MCF 10A (cell line): ENCODE data around the gene PRDM13. TPM values are rescaled to one million over a fixed set of nuclear protein-coding genes. Genes with fewer than 3 reads are reported as not detected.

ENCODE experiments used
- BruUV-seq: library from RNA; stranded (reverse); fragments of 400-500 nt; replicated peaks from 2 replicates; lab custom pipeline; 2021; lab: Mats Ljungman, UMichigan
- CTCF ChIA-PET: fragments of 300-600 bp; sonication (Branson Sonifier 250); formaldehyde crosslinking; extraction: SDS; loops from one replicate; lab custom pipeline; 2021; ENCODE audit warnings: antibody characterized with exemption, inconsistent platforms; lab: Yijun Ruan, JAX
- POLR2A ChIA-PET: fragments of 300-600, 350-650 bp; sonication (Branson Sonifier 250); formaldehyde crosslinking; extraction: SDS; loops from one replicate; lab custom pipeline; 2020; ENCODE audit warnings: antibody characterized with exemption, inconsistent platforms; lab: Yijun Ruan, JAX
- DNase-seq: peaks from one replicate; pipeline ENCODE4 v3.0.0-alpha.2; 2018; ENCODE audit not compliant: unreplicated experiment
- H3K27ac Mint-ChIP-seq: one replicate; pipeline ENCODE4 v1.8.0; 2022; ENCODE audit warnings: mild to moderate bottlenecking, low read depth, mixed read lengths; ENCODE audit not compliant: unreplicated experiment
- H3K27me3 Mint-ChIP-seq: one replicate; pipeline ENCODE4 v1.8.0; 2022; ENCODE audit warnings: mixed read lengths; ENCODE audit not compliant: insufficient read depth, unreplicated experiment
- H3K36me3 Mint-ChIP-seq: one replicate; pipeline ENCODE4 v1.8.0; 2022; ENCODE audit warnings: mild to moderate bottlenecking, moderate library complexity, mixed read lengths; ENCODE audit not compliant: insufficient read depth, unreplicated experiment
- H3K4me1 Mint-ChIP-seq: one replicate; pipeline ENCODE4 v1.8.0; 2022; ENCODE audit warnings: mixed read lengths; ENCODE audit not compliant: insufficient read depth, unreplicated experiment
- H3K4me3 Mint-ChIP-seq: one replicate; pipeline ENCODE4 v1.8.0; 2022; ENCODE audit warnings: mild to moderate bottlenecking, moderate library complexity, mixed read lengths; ENCODE audit not compliant: unreplicated experiment
- H3K9me3 Mint-ChIP-seq: one replicate; pipeline ENCODE4 v1.8.0; 2022; ENCODE audit warnings: mixed read lengths; ENCODE audit not compliant: unreplicated experiment
- CTCF ChIP-seq: fragments of 200-600 bp; IDR thresholded peaks from one replicate; pipeline ENCODE4 v1.8.0; 2022; ENCODE audit warnings: antibody characterized with exemption, mild to moderate bottlenecking; ENCODE audit not compliant: unreplicated experiment
- intact Hi-C: fragments of 100-400 bp; cut with micrococcal nuclease; formaldehyde crosslinking; loops from 2 replicates; pipeline ENCODE4 v1.14.1; 2022
- total RNA-seq: library from RNA; stranded (reverse); gene quantifications from 2 replicates; pipeline ENCODE4 v1.2.3, GENCODE V29; 2022

PRDM13 gene
- total RNA-seq, 1 experiment from 2014 or later = not detected

DNA sequence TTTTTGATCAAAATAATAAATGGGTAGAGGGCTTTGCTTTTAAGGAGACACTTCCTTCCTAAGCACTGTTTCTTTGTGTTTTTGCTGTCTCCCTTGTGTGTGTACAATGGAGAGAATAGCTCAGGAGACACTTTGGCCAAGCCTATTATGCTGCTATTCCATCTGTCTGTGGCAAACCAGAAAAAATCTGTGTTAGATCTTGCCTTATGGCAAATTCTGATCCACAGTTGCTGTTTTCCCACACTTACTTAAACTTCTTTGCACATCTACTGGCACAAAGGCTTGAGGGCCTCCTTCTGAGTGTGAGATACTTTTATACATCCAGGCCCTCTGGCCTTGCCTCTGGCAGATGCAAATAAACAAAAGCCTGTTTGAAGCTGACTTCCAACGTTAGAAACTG lies 53.6 kb downstream of the PRDM13 start:
- TF ChIP-seq CTCF = no peak
- no peak for DNase-seq
- peaks cover 53% of the 10 kb centered on the region for H3K27me3 Mint-ChIP-seq
- H3K27ac Mint-ChIP-seq = no peak overlapping the region
- intact Hi-C loops = no loop called here
- H3K4me3 Mint-ChIP-seq = no peak overlapping the region
- no TSS peak for BruUV-seq
- H3K36me3 Mint-ChIP-seq = peaks cover 7% of the 10 kb centered on the region
- no peaks in the 10 kb centered on the region for H3K9me3 Mint-ChIP-seq
- ChIA-PET POLR2A (no interaction called here), CTCF (interaction anchor here (0.6 kb wide), 1 partner anchor 20 kb away, joined by 3 read pairs; no protein-coding TSS in a partner anchor)
- no peaks in the 10 kb centered on the region for H3K4me1 Mint-ChIP-seq

GRCh38 chr6:99661870-99662269 lies 55.2 kb downstream of the PRDM13 start:
- H3K9me3 Mint-ChIP-seq = no peaks in the 10 kb centered on the region
- DNase-seq = no peak
- H3K4me1 Mint-ChIP-seq = no peaks in the 10 kb centered on the region
- no peak overlapping the region for H3K4me3 Mint-ChIP-seq
- peaks cover 7% of the 10 kb centered on the region for H3K36me3 Mint-ChIP-seq
- ChIA-PET CTCF (no interaction called here), POLR2A (interaction anchor here (0.7 kb wide), 1 partner anchor 860 kb away, joined by 3 read pairs; no protein-coding TSS in a partner anchor)
- TF ChIP-seq CTCF = no peak
- intact Hi-C loops = no loop called here
- no peak overlapping the region for H3K27ac Mint-ChIP-seq
- BruUV-seq = no TSS peak
- H3K27me3 Mint-ChIP-seq = peaks cover 36% of the 10 kb centered on the region

DNA sequence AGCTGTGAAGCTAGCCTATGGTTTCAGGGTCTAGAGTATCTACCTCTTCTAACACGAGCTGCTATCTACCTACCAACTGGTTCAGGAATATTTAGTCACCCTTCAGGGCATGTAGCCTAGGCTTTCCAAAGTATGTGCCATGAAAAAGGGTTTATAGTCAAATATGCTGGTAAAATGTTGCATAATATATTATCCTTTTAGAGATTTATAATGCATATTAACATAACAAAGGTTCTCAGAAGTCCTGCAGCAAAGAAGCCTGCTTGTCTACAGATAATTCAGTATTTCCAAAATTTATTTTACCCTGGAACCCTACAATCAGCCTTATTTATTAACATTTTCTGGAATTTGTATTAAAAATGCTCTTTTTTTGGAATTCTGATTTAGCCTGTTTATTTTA lies 56.0 kb downstream of the PRDM13 start:
- DNase-seq = no peak
- ChIA-PET CTCF (no interaction called here), POLR2A (interaction anchor here (0.8 kb wide), 1 partner anchor 16 kb away, joined by 4 read pairs; no protein-coding TSS in a partner anchor)
- no TSS peak for BruUV-seq
- peaks cover 7% of the 10 kb centered on the region for H3K36me3 Mint-ChIP-seq
- peaks cover 29% of the 10 kb centered on the region for H3K27me3 Mint-ChIP-seq
- no peaks in the 10 kb centered on the region for H3K9me3 Mint-ChIP-seq
- no peak overlapping the region for H3K4me3 Mint-ChIP-seq
- no peaks in the 10 kb centered on the region for H3K4me1 Mint-ChIP-seq
- intact Hi-C loops = no loop called here
- no peak for TF ChIP-seq CTCF
- H3K27ac Mint-ChIP-seq = no peak overlapping the region

Other genes with a start within 250 kb of the PRDM13 start
- 4.8 and 7.7 TPM in 2 replicates for gene COQ3, start 212.6 kb upstream of the PRDM13 start, total RNA-seq
- gene PNISR, start 181.5 kb upstream of the PRDM13 start, total RNA-seq = 95.9 and 115 TPM in 2 replicates
- gene USP45, start 91.4 kb upstream of the PRDM13 start, total RNA-seq = 12.7 and 14.4 TPM in 2 replicates
- 54.0 and 76.5 TPM in 2 replicates for gene CCNC, start 38.2 kb upstream of the PRDM13 start, total RNA-seq